HG02588 (cell line): ENCODE results near the gene REG4.
"Not testable (repeated sequence)": the region's sequence is repeated elsewhere in the genome, so short reads cannot be mapped to it uniquely, and the experiment has no call there.

Experiments used
- ATAC-seq: cut with Tn5 transposase; IDR thresholded peaks from one replicate; pipeline ENCODE4 v1.9.1; 2021; ENCODE audit warnings: mild to moderate bottlenecking, moderate library complexity; ENCODE audit not compliant: unreplicated experiment

Gene REG4

DNA sequence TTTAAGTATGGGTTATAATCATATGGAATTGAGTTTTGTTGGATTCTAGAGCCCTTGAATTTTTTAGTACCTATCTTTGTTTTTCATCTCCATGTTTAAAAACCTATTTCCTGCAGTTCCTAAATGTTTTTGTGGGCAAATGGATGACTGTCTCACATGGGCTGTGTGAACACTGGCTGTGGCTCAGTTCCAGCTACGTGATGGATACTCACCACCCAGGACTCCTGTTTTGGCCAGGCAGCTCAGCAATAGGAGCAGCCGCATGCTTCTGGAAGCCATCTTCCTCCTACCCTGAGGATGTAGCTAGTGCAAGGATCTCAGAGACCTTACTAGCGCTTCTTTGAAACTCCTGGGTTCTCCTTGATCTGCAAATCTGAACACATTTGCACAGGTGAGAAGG, 2.8 kb downstream of the REG4 start:
- no peak for ATAC-seq

DNA sequence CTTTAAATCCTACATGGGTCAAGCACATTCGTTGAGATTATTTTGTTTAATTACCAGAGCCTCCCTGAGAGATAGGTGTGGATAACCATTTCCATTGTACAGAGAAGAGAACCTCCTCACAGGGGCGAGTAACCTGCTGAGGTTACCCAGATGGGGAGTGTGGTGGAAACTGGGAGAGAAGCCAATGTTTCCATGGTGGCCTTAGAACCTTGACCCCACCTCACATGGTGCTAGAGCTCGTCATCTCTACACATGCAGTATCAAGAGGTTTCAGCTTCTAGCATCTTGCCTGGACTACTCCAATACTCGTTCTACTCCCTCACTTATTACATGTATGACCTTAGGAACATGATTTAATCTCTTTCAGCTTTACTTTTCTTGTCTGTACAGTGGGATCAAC, 4.8 kb downstream of the REG4 start:
- ATAC-seq, result no peak

DNA sequence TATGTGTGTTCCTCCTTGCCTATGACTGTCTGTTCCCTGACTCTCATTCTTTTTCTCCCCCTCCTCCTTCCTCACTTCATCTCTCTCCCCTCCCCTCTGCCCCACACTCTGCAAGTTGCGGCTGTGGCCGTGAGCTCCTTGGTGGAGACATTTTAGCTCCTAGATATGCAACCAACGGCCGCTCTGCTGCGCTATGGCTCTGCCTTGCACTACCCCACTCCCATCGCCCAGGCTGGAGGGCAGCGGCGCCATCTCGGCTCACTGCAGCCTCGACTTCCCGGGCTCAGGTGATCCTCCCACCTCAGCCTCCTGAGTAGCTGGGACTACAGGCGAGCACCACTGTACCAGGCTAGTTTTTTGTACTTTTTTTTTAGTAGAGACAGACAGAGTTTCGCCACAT, 5.5 kb downstream of the REG4 start:
- no peak for ATAC-seq

DNA sequence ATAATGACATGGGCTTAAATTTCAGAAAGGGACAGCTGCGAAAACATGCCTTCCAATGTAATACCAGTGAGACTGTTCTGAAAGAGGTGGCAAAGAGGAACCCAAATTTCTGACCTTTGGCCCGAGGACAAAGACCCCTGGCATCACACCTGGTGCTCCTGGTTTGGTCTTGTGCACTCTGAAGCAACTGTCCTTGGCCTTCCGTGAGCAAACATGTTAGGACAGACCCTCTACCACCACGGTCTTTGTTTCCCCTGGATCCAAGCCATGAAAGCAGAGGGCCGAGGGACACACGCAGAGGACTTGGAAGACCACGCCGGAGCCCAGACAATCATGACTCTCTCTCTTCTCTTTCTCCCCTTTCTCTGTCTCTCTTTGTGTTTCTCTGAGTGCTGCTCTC, 6.0 kb downstream of the REG4 start:
- no peak for ATAC-seq

DNA sequence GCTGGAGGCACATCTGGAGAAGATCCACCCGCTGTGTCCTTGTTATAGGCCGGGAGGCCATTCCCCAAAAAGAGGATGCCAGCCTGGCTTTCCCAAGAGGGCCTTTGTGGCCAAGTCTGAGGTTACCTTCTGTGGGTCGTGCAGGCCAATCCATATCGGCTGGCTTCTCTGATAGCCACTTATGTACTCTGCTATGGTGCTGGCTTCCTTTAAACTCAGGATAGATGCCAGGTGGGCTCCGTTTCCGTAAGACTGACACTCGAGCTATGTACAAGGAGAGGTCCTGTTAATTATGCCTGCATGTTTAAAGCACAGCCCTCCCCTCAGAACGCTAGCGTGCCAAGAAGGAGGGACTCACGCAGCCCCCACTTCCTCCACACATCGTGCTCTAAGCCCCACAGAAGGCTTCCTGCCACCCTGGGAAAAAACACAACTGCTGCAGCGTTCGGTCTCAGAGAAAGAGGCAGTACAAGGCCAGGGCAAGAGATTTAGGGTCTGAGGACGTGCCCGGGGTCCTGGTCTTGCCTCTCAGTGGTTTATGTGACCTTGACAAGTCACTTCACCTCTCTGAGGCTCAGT, 11.6 kb downstream of the REG4 start:
- ATAC-seq, result no peak

DNA sequence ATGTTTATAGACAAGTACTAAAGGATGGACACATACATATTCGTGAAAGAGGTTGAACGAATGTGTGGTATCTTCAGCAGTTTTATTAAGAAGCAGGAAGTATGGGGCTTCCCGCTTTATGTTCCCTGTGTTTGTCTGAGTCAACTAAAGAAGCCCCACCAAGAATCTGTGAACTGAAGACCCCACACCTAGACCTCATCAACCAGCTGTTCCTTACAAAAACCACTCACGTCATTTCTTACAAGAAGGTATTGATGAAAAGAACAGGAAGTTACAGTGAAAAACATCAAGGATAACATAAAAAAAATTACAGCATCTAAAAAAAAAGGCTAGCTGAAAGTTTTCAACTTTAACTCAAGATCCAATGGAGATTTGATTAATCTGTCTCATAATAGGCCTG, 12.3 kb downstream of the REG4 start:
- no peak for ATAC-seq

DNA sequence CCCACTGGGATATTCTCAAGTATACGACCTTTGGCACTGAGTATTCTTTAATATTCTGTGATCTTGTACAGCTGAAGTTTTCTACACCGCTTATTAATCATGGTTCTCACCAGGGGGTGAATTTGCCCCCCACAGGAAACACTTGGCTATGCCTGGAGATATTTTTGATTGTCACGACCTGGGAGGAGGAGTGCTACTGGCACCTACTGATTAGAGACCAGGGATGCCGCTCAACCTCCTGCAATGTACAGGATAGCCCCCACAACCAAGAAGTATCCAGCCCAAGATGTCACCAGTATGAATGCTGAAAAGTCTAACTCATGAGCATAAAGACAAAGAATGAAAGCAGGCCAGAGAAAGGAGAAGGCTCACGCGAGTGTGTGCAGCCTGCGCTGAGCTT, 13.7 kb downstream of the REG4 start:
- no peak for ATAC-seq

DNA sequence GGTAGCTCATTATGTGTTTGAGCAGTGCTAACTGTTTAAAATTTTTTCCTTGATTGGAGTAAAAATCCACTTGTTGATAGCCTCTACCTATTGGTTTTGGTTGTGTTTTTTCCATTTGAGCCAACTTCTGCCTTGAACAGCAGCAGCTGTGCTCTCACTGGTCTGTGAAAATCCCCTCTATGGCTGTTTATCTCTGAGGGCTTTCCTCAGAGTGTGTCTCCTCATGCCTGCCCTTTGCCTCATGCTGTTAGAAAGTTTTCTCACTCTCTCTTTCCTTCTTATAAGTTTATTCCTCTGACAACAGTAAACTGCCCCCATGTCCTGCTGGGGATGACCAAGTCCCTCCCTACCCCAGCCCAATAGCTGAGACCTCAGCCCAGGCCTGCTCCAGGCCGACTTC, 14.1 kb downstream of the REG4 start:
- no peak for ATAC-seq

DNA sequence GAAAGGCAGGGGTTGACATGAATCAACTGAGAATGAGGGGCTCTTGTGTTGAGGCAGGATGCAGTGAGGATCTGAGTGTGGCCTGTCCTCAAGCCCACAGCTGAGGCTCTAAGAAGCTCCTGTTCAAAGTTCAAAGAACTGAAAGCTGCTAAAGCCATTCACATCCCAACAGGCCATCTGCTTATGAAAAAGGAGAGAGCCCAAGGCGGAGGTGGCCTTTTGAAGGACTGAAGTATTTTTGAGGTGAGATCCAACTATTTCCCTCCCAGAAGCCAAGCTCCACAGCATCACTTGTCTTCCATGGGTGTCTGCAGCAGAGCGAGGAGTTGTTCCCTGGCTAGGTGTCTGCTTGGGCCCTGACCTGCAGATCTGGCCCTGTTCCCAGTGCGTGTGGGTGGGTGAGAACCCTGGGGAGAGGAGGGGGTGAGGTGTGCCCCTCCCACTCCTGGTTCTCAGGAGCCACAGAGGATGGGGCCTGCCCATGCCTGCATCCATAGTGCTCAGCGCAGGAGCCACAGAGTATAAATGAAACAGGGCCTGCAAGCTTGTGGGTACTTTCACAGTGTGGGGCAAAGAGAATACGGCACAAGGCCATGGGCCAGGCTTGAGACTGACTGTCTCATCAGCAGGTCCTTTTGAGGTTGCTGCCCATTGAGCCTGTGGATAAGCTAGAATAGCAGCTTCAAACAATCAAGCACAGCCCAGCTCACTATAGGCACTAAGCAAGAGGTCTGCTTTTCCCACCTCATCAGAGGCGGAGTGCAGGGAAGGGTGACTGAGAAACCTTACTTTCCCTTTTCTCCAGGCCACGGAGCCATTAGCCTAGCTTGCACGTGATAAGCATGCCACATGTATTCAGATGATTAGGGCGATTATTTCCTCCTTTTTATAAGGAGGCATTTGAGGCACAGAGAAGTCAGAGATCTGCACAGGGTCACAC, 15.7 kb downstream of the REG4 start:
- ATAC-seq, result no peak

DNA sequence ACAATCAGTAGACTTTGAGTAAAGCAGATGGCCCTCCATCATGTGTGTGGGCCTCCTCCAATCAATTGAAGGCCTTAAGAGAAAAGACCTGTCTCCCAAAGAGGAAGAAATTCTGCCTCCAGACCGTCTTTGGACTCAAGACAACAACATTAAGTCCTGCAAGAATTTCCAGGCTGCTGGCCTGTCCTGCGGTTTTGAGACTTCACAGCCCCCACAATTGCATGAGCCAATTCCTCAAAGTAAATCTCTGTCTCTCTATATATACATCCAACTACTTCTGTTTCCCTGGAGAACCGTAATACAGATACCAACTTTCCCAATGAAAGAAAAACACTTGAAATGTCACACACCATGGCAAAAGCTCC, 16.4 kb downstream of the REG4 start:
- no peak for ATAC-seq

DNA sequence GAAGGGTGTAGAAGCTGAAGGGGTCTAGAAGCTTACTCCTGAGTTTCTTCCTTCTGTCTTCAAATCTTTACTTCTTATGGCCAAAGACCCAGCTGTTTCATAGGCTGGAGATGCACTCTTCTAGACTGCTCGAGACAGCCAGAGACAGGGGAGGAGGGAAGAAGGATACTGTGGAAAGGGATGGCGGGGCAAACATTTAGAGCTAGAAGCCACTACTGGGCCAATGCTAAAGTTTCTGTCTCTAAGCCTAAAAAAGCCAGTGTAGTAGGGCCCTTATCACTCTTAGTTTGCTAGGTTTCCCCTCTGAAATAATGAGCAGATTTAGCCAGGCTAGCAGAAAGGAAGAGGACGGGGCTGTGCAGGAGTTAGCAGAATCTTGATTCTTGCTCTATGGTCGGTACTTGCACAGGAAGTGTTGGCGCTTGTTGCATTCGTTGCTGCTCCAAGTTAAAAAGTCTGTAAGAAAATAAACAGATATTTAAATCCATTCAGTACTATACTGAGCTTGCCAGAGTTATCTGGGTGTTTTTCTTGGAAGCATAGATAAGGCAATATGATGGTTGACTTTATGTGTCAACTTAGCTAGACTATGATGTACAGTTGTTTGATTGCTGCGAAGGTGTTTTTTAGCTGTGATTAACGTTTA, 16.9 kb downstream of the REG4 start:
- no peak for ATAC-seq

DNA sequence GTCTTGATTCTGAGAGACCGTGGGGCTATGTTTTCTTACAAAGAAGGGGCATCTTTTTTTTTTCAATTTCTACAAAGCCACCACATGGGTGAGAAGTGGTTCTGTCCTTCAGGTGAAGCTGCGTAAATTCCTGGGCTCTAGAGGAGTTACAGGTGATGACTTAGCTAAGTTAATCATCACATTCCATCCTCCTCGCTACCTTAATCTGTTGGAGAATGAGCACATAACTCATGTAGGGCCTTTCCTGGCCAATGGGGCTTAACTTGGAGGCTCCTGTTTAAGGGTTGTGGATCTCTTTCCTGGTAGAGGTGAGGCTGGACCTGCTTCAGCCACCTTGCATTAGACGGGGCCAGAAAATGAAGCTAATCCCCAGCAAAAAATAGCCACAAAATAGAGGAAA, 19.9 kb downstream of the REG4 start:
- no peak for ATAC-seq

DNA sequence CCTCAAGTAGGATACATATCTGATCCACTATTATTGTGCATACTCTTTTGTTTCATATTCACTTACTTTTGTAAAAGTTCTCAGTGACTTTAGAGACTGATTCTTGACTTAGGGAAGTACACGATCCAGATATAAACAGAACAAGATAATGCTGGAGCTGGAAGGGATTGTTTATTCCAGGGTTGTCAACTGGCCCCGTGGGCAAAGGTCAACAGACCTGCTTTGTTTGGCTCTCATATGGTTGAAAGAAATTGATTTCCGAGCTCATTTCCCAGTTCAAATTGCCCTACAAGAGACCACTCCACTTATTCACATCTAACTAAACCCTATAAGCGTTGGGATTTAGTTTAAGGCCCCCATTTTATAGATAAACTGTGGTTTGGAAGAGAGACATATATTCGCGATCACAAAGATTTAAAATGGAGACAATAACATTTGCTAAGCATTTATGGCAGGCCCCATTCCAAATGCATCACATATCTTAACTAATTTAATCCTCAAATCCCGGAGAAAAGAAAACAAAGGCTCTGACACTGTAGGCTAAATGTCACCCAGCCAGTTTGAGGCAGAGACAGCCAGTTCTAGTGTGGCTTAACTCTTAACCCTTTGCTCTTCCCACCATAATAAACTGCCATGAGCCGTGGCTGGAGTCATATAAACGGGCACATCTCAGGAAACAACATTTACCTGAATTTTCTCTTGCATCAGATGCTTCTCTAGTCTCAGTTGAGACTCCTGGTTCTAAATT, 20.6 kb downstream of the REG4 start:
- no peak for ATAC-seq

DNA sequence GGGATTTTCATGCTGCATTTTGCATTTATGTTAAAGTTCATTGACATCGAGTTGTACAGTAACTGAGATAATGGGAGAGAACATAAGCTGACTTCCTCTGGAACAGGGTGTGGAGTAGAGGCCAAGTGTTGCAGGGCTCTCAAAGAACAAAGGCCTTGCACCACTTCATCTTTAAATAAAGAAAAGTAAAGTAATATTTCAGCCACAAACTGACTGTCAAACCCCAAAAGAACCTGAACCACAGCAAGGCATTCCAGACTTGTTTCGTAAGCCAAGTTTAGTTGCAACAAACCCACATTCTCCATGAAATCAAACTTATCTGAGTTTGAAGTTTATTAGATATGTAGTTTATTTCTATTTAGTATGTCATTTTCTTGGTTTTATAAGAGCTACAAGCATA, 23.5 kb downstream of the REG4 start:
- ATAC-seq, result no peak

DNA sequence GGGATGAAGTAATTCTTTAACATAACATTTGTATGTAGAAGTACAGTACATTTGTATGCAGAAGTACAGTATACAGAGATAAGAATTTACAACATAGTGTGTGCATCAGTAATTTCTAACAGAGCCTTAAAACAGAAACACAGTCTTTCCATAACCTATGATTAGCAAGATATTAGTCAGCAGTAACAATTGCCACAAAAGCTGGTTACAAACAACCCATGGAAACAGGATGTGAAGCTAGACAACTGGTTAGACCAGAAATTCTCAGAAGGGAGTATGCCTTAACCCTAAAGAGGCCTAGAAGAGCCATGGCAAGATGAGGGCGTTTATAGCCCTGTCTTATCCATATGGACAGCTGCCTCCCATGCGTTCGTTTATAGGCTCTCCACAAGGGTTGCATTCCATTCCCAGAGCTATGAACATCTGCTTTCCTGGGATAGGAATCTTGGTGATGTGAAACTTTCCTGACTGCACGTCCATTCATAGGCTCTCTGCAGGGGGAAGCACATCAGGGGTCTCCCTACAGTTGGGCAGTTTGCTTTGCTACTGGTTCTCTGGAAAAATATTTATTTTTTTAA, 24.7 kb downstream of the REG4 start:
- not testable (repeated sequence) for ATAC-seq

DNA sequence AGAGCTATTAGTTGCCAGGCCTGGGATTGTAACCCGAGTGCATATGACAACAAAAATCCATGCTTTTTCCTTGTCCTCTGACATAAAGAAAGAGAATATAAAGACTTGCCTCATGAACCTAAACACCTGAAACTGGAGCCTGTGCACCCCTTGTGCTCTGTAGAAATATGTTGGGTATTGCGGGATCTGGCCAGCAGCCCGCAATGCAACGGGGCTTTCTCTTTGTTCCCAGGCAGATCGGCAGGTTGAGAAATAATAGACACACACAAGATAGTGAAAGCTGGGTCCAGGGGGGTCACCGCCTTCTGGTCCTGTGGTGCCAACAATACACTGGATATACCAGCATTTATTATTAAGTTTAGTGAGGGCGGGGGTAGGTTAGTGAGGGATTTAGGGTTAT, 25.2 kb downstream of the REG4 start:
- ATAC-seq, result not testable (repeated sequence)

DNA sequence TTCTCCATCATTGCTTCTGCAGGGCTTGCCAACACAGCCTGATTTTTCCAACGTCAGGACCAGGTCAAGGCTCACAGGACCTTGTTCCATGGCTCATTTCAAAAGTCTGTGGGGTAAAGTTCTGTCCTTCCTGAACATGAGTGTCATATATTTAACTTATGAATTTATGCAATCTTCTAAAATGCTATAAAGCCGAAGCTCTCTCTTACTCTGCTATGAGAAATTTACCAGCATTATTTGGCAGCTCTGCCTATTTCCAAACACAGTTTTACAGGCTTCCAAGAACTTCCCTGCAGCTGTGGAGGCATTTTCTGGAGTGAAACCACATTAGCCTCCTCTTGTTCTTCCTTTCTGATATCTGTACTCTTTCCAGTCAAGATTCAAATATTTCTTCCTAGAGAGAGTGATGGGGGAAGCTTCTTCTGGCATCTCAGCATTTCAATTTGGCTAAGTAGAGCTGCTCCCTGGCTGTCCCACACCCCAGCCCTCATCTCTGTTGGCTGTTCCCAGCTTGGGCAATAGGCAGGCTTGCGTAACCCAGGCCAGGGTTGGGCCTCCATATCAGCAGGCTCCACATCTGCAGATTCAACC, 27.0 kb downstream of the REG4 start:
- no peak for ATAC-seq

DNA sequence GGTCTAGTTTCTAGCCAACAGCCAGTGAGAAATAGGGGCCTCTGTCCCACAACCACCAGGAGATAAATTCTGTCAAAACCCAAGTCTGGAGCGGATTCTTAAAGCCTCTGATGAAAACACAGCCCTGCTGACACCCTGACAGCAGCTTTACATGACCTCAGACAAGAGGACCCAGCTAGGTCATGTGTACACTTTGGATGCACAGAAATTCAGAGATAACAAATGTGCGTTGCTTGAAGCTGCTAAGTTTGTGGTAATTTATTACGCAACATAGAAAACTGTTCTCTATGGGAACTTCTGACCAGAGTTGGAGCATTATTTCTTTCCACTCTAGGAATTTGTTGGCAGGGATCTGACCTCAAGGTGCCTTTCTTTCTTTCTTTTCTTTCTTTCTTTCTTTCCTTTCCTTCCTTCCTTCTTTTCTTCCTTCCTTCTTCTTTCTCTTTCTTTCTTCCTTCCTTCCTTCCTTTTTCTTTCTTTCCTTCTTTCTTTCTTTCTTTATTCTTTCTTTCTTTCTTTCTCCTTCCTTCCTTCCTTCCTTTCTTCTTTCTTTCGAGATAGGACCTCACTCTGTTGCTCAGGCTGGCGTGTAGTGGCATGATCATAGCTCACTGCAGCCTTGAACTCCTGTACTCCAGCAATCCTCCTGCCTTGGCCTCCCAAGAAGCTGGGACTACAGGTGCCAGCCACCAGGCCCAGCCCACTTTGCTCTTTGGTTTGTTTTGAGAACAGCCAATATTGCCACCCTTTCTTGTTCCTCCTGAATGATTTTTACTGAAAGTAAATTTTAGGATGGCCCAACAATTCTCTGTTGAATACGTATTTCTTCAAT, 27.7 kb downstream of the REG4 start:
- ATAC-seq, result no peak

DNA sequence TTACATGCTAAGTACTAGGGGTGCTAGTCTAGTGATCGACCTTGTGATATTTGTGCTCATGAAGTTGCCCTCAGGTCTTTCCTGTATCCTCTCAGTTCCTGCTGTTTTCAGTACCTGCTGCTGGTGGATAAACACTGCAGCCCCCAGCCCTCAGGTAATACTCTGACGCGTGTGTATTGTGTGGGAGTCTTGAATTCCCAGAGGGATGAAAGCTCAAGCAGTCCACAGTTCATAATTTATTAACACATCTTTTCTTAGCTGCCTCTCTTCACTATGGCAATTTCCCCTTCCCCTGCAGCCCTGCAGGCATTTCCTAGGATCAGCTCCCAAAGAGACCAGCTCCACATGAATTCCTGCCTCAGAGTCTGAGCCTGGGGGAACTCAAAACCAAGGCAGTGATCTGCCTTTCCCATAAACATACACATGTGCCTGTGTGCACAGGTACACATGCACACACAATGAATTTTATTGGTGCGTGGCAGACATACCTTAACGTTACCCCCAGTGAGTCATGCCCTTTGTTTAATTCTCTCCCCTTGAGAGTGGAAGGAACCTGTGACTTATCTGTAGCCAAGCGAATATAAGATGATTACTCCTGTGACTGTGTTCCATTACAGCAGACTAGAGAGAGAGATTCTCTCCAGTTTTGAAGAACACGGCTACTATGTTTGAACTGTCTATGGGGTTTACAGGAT, 28.5 kb downstream of the REG4 start:
- ATAC-seq, result no peak
